C4-2B (cell line): ENCODE data around the gene FAM184B.

Experiments used
- H3K27ac ChIP-seq: fragments of 450-650 bp; 2 replicates; pipeline ENCODE4 v1.5.1; 2017
- ZFX ChIP-seq: fragments of 450-650 bp; IDR thresholded peaks from 2 replicates; pipeline ENCODE4 v1.6.1; 2017
- TF ChIP-seq, protein P1 (sequence below): fragments of 450-650 bp; conservative IDR thresholded peaks from 2 replicates; pipeline ENCODE4 v1.5.1; 2017; ENCODE audit warnings: mild to moderate bottlenecking

The FAM184B gene

DNA sequence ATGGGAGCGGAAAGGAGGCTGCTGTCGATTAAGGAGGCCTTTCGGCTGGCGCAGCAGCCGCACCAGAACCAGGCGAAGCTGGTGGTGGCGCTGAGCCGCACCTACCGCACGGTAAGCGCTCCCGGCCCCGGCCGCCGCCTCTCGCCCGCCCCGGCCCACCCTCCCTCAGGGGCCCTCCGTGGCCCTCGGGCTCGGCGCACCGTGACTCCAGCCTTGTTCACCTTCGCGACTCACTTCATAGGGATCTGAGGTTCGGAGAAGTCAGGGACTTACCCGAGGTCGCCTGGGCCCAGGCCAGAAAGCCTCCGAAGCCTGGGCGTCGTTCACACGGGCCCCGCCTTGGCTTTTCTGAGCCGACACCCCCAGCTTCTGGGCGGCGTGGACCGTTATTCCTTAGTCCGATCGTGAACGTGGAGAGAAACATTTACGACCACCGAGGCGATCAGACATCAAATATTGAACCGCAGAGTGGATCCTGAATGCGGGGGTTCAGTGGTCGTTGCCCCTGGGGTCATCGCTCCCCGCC, 29.7 kb upstream of the FAM184B start:
- peak; percentile 34; the same call in 1 of the 2 replicates for TF ChIP-seq ZFX
- TF ChIP-seq, protein P1, sequence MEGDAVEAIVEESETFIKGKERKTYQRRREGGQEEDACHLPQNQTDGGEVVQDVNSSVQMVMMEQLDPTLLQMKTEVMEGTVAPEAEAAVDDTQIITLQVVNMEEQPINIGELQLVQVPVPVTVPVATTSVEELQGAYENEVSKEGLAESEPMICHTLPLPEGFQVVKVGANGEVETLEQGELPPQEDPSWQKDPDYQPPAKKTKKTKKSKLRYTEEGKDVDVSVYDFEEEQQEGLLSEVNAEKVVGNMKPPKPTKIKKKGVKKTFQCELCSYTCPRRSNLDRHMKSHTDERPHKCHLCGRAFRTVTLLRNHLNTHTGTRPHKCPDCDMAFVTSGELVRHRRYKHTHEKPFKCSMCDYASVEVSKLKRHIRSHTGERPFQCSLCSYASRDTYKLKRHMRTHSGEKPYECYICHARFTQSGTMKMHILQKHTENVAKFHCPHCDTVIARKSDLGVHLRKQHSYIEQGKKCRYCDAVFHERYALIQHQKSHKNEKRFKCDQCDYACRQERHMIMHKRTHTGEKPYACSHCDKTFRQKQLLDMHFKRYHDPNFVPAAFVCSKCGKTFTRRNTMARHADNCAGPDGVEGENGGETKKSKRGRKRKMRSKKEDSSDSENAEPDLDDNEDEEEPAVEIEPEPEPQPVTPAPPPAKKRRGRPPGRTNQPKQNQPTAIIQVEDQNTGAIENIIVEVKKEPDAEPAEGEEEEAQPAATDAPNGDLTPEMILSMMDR = no peak
- H3K27ac ChIP-seq = peak overlapping the region; percentile 97

DNA sequence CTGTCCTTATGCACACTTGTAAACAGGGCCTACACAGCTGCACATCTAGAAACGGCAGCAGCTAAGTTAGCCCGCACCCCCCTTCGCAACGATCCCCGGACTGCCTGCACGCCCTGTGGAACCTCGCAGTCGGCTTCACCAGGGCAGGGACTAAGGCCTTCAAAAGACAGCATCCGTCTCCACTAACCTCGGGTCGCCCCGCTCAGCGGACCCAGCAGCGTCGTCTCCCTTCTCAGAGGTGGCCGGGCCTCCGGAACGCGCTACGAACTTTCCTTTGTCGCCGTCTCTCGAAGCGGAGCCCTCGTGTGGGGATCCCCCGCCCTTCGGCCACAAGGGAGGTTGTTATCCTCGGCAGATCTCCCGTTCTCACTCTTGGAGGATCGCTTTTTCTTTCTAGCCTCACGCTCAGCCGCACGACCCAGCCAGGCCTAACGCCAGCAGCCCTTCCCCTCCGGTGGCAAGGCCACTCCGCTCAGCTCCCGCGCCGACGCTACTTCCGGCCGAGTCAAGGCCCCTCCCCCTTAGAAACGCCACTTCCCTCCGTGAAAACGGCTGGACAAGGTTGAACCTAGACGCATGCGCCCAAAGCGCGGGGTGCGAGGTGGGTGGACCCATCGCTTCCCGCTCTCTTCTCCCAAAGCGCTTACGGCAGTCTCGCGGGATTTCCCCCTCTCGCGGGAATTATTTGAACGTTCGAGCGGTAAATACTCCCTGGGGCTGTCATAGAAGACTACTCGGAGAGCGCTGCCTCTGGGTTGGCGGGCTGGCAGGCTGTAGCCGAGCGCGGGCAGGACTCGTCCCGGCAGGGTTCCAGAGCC, 29.0 kb upstream of the FAM184B start, which contains the start of the genes DCAF16 and NCAPG:
TSS of gene DCAF16 (minus strand) at position 498 of the 818 bp plus-strand sequence. CDS start 6,616 bp downstream, outside the sequence.
TSS of gene NCAPG (plus strand) at position 720 of the 818 bp plus-strand sequence. CDS start 99 bp downstream, outside the sequence.
- TF ChIP-seq ZFX = peak; percentile 89
- TF ChIP-seq, protein P1 = no peak
- H3K27ac ChIP-seq = peak within 1 kb of the TSS; percentile 97

DNA sequence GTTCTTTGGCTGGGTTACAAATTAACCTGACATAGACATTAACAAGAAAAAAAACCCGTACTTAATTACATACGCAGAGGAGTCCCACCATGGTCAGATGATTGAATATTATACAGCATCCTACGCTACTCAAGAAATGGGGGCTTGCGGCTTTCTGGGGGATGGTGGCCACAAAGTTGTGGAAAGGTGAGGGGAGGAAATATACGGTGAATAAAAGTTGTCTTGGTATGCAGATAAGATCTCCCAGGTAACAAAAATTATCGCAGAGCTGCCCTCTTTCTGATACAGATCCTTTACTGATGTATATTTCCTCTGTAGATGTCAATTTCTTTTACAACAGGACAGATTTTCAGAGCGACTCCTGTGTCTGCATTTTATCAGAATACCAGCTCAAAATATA, 28.2 kb upstream of the FAM184B start:
- H3K27ac ChIP-seq = peak overlapping the region; percentile 97
- TF ChIP-seq ZFX = no peak
- TF ChIP-seq, protein P1 = no peak

DNA sequence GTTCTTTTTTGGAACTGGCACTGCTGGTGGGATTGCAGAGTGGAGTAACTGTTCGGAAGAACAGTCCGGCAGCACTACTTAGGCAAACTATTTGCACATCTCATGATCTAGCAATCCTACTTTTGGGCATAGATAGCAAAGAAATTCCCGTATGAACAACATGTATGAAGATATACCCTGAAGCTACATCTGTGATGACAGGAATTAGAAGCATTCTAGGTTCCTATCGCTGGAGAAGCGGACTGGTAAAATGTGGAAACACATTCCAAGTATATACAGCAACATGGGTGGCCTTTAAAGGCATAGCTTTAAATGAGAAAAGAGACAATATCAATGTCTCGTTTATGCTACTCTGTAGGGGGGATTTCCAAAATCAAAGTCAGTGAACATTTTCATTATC, 26.0 kb upstream of the FAM184B start:
- TF ChIP-seq, protein P1 = no peak
- TF ChIP-seq ZFX = no peak
- no peak overlapping the region for H3K27ac ChIP-seq

- H3K27ac ChIP-seq = no peak overlapping the region
- no peak for TF ChIP-seq ZFX
- TF ChIP-seq, protein P1 = no peak
Measured at GRCh38 chr4:17805580-17806155, 24.2 kb upstream of the FAM184B start.

DNA sequence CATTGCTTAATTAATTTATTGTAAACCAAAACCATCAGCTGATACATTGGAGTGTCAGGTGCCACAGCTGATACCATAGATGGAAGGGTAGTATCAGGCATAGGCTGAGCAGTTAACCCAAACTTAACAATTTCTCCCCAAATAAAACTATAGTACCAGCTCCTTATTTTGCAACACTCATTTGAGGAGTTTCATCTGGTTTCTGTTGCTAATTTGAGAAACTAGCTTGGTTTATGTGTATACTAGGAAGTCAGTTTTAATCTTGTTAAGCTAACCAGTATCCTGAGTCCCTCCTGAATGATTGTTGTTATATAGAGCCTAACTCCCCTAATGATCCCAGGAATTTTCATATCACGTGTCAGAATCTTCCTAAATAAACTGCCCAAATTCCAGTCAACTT, 16.4 kb upstream of the FAM184B start:
- H3K27ac ChIP-seq = no peak overlapping the region
- TF ChIP-seq, protein P1 = no peak
- no peak for TF ChIP-seq ZFX

DNA sequence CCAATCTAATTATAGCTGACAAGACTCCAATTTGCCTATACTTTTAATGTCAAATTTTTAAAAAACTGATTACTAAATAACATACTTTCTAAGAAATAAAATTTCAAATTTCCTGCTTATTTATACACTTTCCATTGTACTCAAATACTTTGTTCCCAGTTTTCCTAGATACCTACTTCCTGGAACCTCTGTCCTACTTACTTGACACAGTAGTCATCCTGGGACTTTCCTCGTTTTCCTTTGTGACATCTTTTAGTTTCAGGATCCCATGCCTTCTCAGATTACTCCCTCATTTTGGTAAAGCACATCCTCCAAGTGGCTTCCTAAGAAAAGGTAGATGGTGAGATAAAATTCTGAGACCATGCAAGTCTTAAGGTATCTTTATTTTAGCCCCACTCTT, 13.3 kb upstream of the FAM184B start:
- no peak overlapping the region for H3K27ac ChIP-seq
- TF ChIP-seq, protein P1 = no peak
- TF ChIP-seq ZFX = no peak
